K562 (cell line): ENCODE measurements around the gene CCDC88A. TPM values are rescaled to one million over a fixed set of nuclear protein-coding genes. Genes with fewer than 3 reads are reported as not detected.

ENCODE experiments used
- ATAC-seq: fragments of 200-7000 bp; cut with Tn5 transposase; 3 replicates; pipeline ENCODE4 v1.9.1; 2020; ENCODE audit warnings: moderate library complexity
- BruUV-seq: library from RNA; stranded (reverse); fragments of 400-500 nt; replicated peaks from 2 replicates; lab custom pipeline; 2021; lab: Mats Ljungman, UMichigan
- CTCF ChIA-PET: fragments of 300-600 bp; formaldehyde crosslinking; extraction: SDS; loops from one replicate; lab custom pipeline; 2021; ENCODE audit warnings: low intra/inter-chr PET ratio; lab: Yijun Ruan, JAX
- POLR2A ChIA-PET: fragments of 300-600, 350-650 bp; sonication (Branson Sonifier 250); formaldehyde crosslinking; extraction: SDS; loops from one replicate; lab custom pipeline; 2021; ENCODE audit warnings: antibody characterized with exemption, inconsistent platforms; lab: Yijun Ruan, JAX
- DNase-seq, 4 experiments: peaks; one replicate each; pipeline versions ENCODE4 v3.0.0 to v3.0.0-alpha.2; 2011 to 2018; ENCODE audit warnings: low spot score in 3 of 4, mixed read lengths in 3 of 4; ENCODE audit errors: extremely low read depth in 1 of 4
- FAIRE-seq: peaks from 2 replicates; lab custom pipeline; 2011; peaks lifted over from hg19 to GRCh38; lab: Jason Lieb, UNC
- H2AFZ ChIP-seq: 2 replicates; pipeline ENCODE4 v1.6.0; 2011; ENCODE audit warnings: low read depth, low read length, control low read depth, inconsistent platforms
- H3K27ac ChIP-seq: fragments of 200-600 bp; 3 replicates; pipeline ENCODE4 v1.8.0; 2011; ENCODE audit warnings: low read depth, mild to moderate bottlenecking, control low read depth, inconsistent platforms, low read length, moderate library complexity, mixed read lengths; ENCODE audit errors: extremely low read depth
- H3K27me3 ChIP-seq, 2 experiments: fragments of 300-600 bp in 1 of 2; 2 replicates in 1 of 2; 3 replicates in 1 of 2; pipeline versions ENCODE4 v1.6.0 to v1.8.0; 2011; ENCODE audit warnings: inconsistent platforms in 2 of 2, low read length in 2 of 2, mild to moderate bottlenecking in 1 of 2, mixed read lengths in 1 of 2, moderate library complexity in 1 of 2; ENCODE audit not compliant: control insufficient read depth in 2 of 2, insufficient read depth in 2 of 2
- H3K36me3 ChIP-seq: fragments of 300-600 bp; 3 replicates; pipeline ENCODE4 v1.8.0; 2011; ENCODE audit warnings: mild to moderate bottlenecking, low read length, inconsistent platforms; ENCODE audit not compliant: control insufficient read depth, insufficient read depth
- H3K4me1 ChIP-seq, 2 experiments: fragments of 200-600 bp in 1 of 2; replicated peaks in 1 of 2; 2 replicates in 1 of 2; 3 replicates in 1 of 2; pipeline versions ENCODE4 v1.5.1 to v1.8.0; 2011; ENCODE audit warnings: inconsistent platforms in 2 of 2, low read length in 2 of 2, mild to moderate bottlenecking in 1 of 2, mixed read lengths in 1 of 2, moderate library complexity in 1 of 2; ENCODE audit not compliant: control insufficient read depth in 2 of 2, insufficient read depth in 2 of 2
- H3K4me2 ChIP-seq: 2 replicates; pipeline ENCODE4 v1.6.1; 2011; ENCODE audit warnings: low read length, control low read depth, inconsistent platforms, mixed read lengths; ENCODE audit not compliant: insufficient read depth
- H3K4me3 ChIP-seq: fragments of 200-600 bp; sonication (generic), shearing (Covaris generic); 2 replicates; pipeline ENCODE4 v1.5.1; 2016; ENCODE audit warnings: control low read depth, inconsistent platforms
- H3K79me2 ChIP-seq: fragments of 200-600 bp; 3 replicates; pipeline ENCODE4 v1.8.0; 2011; ENCODE audit warnings: low read length, inconsistent platforms; ENCODE audit not compliant: control insufficient read depth, insufficient read depth
- H3K9ac ChIP-seq, 2 experiments: 2 replicates each; pipeline versions ENCODE4 v1.6.0 to v1.6.1; 2011; ENCODE audit warnings: low read depth in 2 of 2, low read length in 2 of 2, control low read depth in 1 of 2, inconsistent platforms in 1 of 2, mild to moderate bottlenecking in 1 of 2, mixed read lengths in 1 of 2; ENCODE audit not compliant: insufficient read depth in 1 of 2
- H3K9me1 ChIP-seq: one replicate; pipeline ENCODE4 v1.6.0; 2011; ENCODE audit warnings: inconsistent platforms, mild to moderate bottlenecking, low read length, moderate library complexity; ENCODE audit not compliant: control insufficient read depth, insufficient read depth
- H3K9me3 ChIP-seq: replicated peaks from 2 replicates; pipeline ENCODE4 v1.5.1; 2011; ENCODE audit warnings: low read depth, low read length, inconsistent platforms; ENCODE audit not compliant: control insufficient read depth, insufficient read depth
- H4K20me1 ChIP-seq: replicated peaks from 2 replicates; pipeline ENCODE4 v1.6.1; 2011; ENCODE audit warnings: low read length, inconsistent platforms, mixed read lengths; ENCODE audit not compliant: control insufficient read depth, insufficient read depth
- DDX20 ChIP-seq: fragments of 450-650 bp; IDR thresholded peaks from 2 replicates; pipeline ENCODE4 v1.6.1; 2016; ENCODE audit warnings: missing genetic modification characterization, low read depth, mild to moderate bottlenecking, missing compliant biosample characterization, moderate library complexity
- EP300 ChIP-seq: IDR thresholded peaks from 2 replicates; pipeline ENCODE4 v1.6.1; 2012; ENCODE audit warnings: low read length, improper control_type of control experiment
- HDAC8 ChIP-seq: fragments of 450-650 bp; IDR thresholded peaks from 2 replicates; pipeline ENCODE4 v1.6.1; 2016; ENCODE audit warnings: mild to moderate bottlenecking, missing genetic modification characterization, moderate library complexity, missing compliant biosample characterization
- HLTF ChIP-seq: fragments of 450-650 bp; IDR thresholded peaks from 2 replicates; pipeline ENCODE4 v1.6.1; 2016
- MCM7 ChIP-seq, 2 experiments: fragments of 450-650 bp; IDR thresholded peaks; 2 replicates each; pipeline ENCODE4 v1.6.1; 2016 to 2018
- NCOA2 ChIP-seq, 2 experiments: fragments of 450-650 bp; IDR thresholded peaks; 2 replicates each; pipeline ENCODE4 v1.6.1; 2018; ENCODE audit warnings: mild to moderate bottlenecking in 2 of 2, moderate library complexity in 1 of 2; ENCODE audit not compliant: partially characterized antibody in 2 of 2
- NCOA4 ChIP-seq: fragments of 450-650 bp; IDR thresholded peaks from 2 replicates; pipeline ENCODE4 v1.6.1; 2018; ENCODE audit warnings: mild to moderate bottlenecking; ENCODE audit not compliant: partially characterized antibody
- NELFE ChIP-seq: IDR thresholded peaks from 2 replicates; pipeline ENCODE4 v1.6.1; 2011; ENCODE audit warnings: mild to moderate bottlenecking; ENCODE audit not compliant: insufficient read depth, insufficient read length
- PATZ1 ChIP-seq: fragments of 250-450 bp; sonication (Bioruptor Pico); IDR thresholded peaks from 2 replicates; pipeline ENCODE4 v1.5.0; 2020; ENCODE audit warnings: mild to moderate bottlenecking, borderline replicate concordance
- POLR2B ChIP-seq: fragments of 450-650 bp; IDR thresholded peaks from 2 replicates; pipeline ENCODE4 v1.6.1; 2018; ENCODE audit warnings: low read depth; ENCODE audit not compliant: partially characterized antibody
- RREB1 ChIP-seq: fragments of 250-450 bp; sonication (Bioruptor Pico); IDR thresholded peaks from 2 replicates; pipeline ENCODE4 v1.4.0; 2020
- TAF1 ChIP-seq: IDR thresholded peaks from 2 replicates; pipeline ENCODE4 v1.6.1; 2011; ENCODE audit warnings: mild to moderate bottlenecking, low read length, moderate library complexity; ENCODE audit not compliant: insufficient read depth, control insufficient read depth, severe bottlenecking; ENCODE audit errors: extremely low read depth
- U2AF2 ChIP-seq: fragments of 200-400 bp; formaldehyde crosslinking; optimal IDR thresholded peaks from 2 replicates; pipeline ENCODE3; 2017; ENCODE audit warnings: low read depth, mild to moderate bottlenecking, low read length
- ZNF212 ChIP-seq: fragments of 450-650 bp; formaldehyde crosslinking; IDR thresholded peaks from 2 replicates; pipeline ENCODE4 v1.4.0; 2020; ENCODE audit warnings: mild to moderate bottlenecking
- ZNF3 ChIP-seq: fragments of 250-450 bp; sonication (Bioruptor Pico); IDR thresholded peaks from 2 replicates; pipeline ENCODE4 v1.5.0; 2021; ENCODE audit warnings: mild to moderate bottlenecking, moderate library complexity
- ZNF444 ChIP-seq: fragments of 250-450 bp; sonication (Bioruptor Pico); IDR thresholded peaks from 2 replicates; pipeline ENCODE4 v1.4.0; 2020; ENCODE audit warnings: mild to moderate bottlenecking, moderate library complexity
- WGBS: fragments of 100-300 bp; shearing (Covaris generic); methylation state at CpG from one replicate; pipeline ENCODE4 v1.1.6; 2016; ENCODE audit warnings: low coverage, mixed read lengths; ENCODE audit not compliant: insufficient coverage; ENCODE audit errors: missing lambda C conversion rate; 5-methylcytosine and 5-hydroxymethylcytosine counted together
- in situ Hi-C: fragments of 300-500 bp; cut with MboI; formaldehyde crosslinking; loops from 4 replicates; pipeline ENCODE4 v1.15.0; 2018; ENCODE audit warnings: inconsistent platforms, mixed read lengths
- intact Hi-C: fragments of 100-400 bp; cut with micrococcal nuclease; formaldehyde crosslinking; loops from 2 replicates; pipeline ENCODE4 v1.14.2; 2022
- polyA plus RNA-seq, 8 experiments: library from polyadenylated mRNA; depleted of rRNA in 4 of 8; stranded (reverse) in 5 of 8; unstranded in 3 of 8; fragments of >200 nt; fragmentation: Nextera tagmentation in 2 of 8; fragmentation: Illumina TruSeq in 1 of 8; extraction: Ambion mirVana in 2 of 8; extraction: Trizol in 1 of 8; gene quantifications; 2 replicates each; pipeline versions ENCODE4 v1.2.1 to v1.2.3, GENCODE V29; 2011 to 2014; ENCODE audit warnings: inconsistent platforms in 1 of 8, missing spikeins in 1 of 8
- total RNA-seq, 7 experiments: library from RNA; depleted of rRNA in 6 of 7; stranded (reverse); fragments of >200 nt in 6 of 7; fragmentation: Illumina TruSeq in 2 of 7; extraction: Trizol in 2 of 7; gene quantifications; 2 replicates each; pipeline versions ENCODE4 v1.2.1 to v1.2.3, GENCODE V29; 2011 to 2021; ENCODE audit warnings: low replicate concordance in 1 of 7

Gene CCDC88A
- total and polyA plus RNA-seq, 9 of the 15 experiments (the other 6 are each of a cell fraction or from before 2014, with no cell fraction given) = 29.3 to 102 (median 55.6) TPM

GRCh38 chr2:55391155-55391554, 28.5 kb downstream of the CCDC88A start:
- no peak overlapping the region for H2AFZ ChIP-seq
- POLR2A ChIA-PET = interaction anchor here (0.5 to 2.7 kb wide), 10 partner anchors 9 to 422 kb away, joined by 3 to 8 read pairs (median 4); partner anchors contain the start of genes CCDC88A and CFAP36
- 3% methylated on average over 2 of the region's 2 CpGs for WGBS
- peak overlapping the region; percentile 65; the same call in 2 of the 3 replicates for H3K27ac ChIP-seq
- no peaks in the 10 kb centered on the region for H3K9me3 ChIP-seq
- H4K20me1 ChIP-seq = no peaks in the 10 kb centered on the region
- in situ Hi-C loops (no loop called here), intact Hi-C loops (no loop called here)
- ATAC-seq (peak; percentile 90), DNase-seq (peak; percentile 21 to 81 (median 44)), FAIRE-seq (peak; percentile 90)
- no peak overlapping the region for H3K4me3 ChIP-seq
- CTCF ChIA-PET = no interaction called here
- no peak overlapping the region for H3K9ac ChIP-seq
- peaks cover 6% of the 10 kb centered on the region; the same call in 1 of the 3 replicates for H3K36me3 ChIP-seq
- peaks cover 0 to 21% of the 10 kb centered on the region in 2 experiments; a peak in 2 of 5 replicates for H3K4me1 ChIP-seq
- no peaks in the 10 kb centered on the region for H3K9me1 ChIP-seq
- peak overlapping the region; percentile 2; the same call in 1 of the 2 replicates for H3K4me2 ChIP-seq
- H3K79me2 ChIP-seq = peaks cover 30% of the 10 kb centered on the region
- no peaks in the 10 kb centered on the region for H3K27me3 ChIP-seq
- BruUV-seq = no TSS peak
- TF ChIP-seq MCM7 (IDR thresholded peaks at IDR 0.05) (no peak), HDAC8 (tag) (no peak), NCOA2 (IDR thresholded peaks at IDR 0.05; ENCODE audit: partially characterized antibody in 2 of 2) (peak in 1 of 2 experiments; percentile 44), ZNF3 (CRISPR knock-in tag) (no peak), RREB1 (no peak), TAF1 (no peak), EP300 (0 out of 2 replicates have a peak, but pooled peaks have one; percentile 18), U2AF2 (no peak), NELFE (no peak), POLR2B (no peak), DDX20 (tag) (no peak), ZNF444 (no peak), HLTF (no peak), NCOA4 (no peak), ZNF212 (no peak), PATZ1 (CRISPR knock-in tag) (no peak)
